Trophoblast cell (in vitro differentiated cells and primary cell): ENCODE data around the gene WNK4.

Source experiments
- DNase-seq, 2 donors: peaks; one replicate each; pipeline ENCODE4 v3.0.0-alpha.2; 2016
- H2AFZ ChIP-seq: 2 replicates; pipeline ENCODE4 v1.6.1; 2013; ENCODE audit warnings: low read length, moderate library complexity, mild to moderate bottlenecking; ENCODE audit not compliant: insufficient read depth, poor library complexity
- H2AK5ac ChIP-seq: 2 replicates; pipeline ENCODE4 v1.6.1; 2013; ENCODE audit warnings: mild to moderate bottlenecking, low read length
- H2BK120ac ChIP-seq: 2 replicates; pipeline ENCODE4 v1.6.1; 2013; ENCODE audit warnings: low read length, mild to moderate bottlenecking, moderate library complexity; ENCODE audit not compliant: insufficient read depth, poor library complexity
- H2BK12ac ChIP-seq: 2 replicates; pipeline ENCODE4 v1.6.1; 2013; ENCODE audit warnings: mild to moderate bottlenecking, low read length, moderate library complexity
- H2BK5ac ChIP-seq: 2 replicates; pipeline ENCODE4 v1.6.1; 2013; ENCODE audit warnings: low read length, low read depth, moderate library complexity, mild to moderate bottlenecking; ENCODE audit not compliant: poor library complexity
- H3K14ac ChIP-seq: 2 replicates; pipeline ENCODE4 v1.6.1; 2013; ENCODE audit warnings: mild to moderate bottlenecking, low read length
- H3K18ac ChIP-seq: 2 replicates; pipeline ENCODE4 v1.6.1; 2013; ENCODE audit warnings: mild to moderate bottlenecking, low read length
- H3K23ac ChIP-seq: 2 replicates; pipeline ENCODE4 v1.6.1; 2013; ENCODE audit warnings: low read length
- H3K27ac ChIP-seq: 2 replicates; pipeline ENCODE4 v1.5.1; 2013; ENCODE audit warnings: low read depth, mild to moderate bottlenecking, inconsistent platforms, low read length, moderate library complexity
- H3K27me3 ChIP-seq: 2 replicates; pipeline ENCODE4 v1.6.1; 2013; ENCODE audit warnings: inconsistent platforms, mild to moderate bottlenecking, low read length, moderate library complexity; ENCODE audit not compliant: insufficient read depth
- H3K36me3 ChIP-seq, 2 experiments: 1 replicate in 1 of 2; 2 replicates in 1 of 2; pipeline ENCODE4 v1.6.1; 2013; ENCODE audit warnings: low read length in 2 of 2, mild to moderate bottlenecking in 2 of 2, moderate library complexity in 1 of 2; ENCODE audit not compliant: insufficient read depth in 2 of 2, control insufficient read depth in 1 of 2
- H3K4ac ChIP-seq: 2 replicates; pipeline ENCODE4 v1.6.1; 2013; ENCODE audit warnings: low read depth, mild to moderate bottlenecking, low read length, moderate library complexity
- H3K4me1 ChIP-seq, 2 experiments: 1 replicate in 1 of 2; 2 replicates in 1 of 2; pipeline ENCODE4 v1.6.1; 2013; ENCODE audit warnings: low read length in 2 of 2, mild to moderate bottlenecking in 2 of 2, moderate library complexity in 1 of 2; ENCODE audit not compliant: insufficient read depth in 2 of 2, control insufficient read depth in 1 of 2
- H3K4me2 ChIP-seq: 2 replicates; pipeline ENCODE4 v1.6.1; 2013; ENCODE audit warnings: inconsistent platforms, mild to moderate bottlenecking, low read length, moderate library complexity
- H3K4me3 ChIP-seq: 2 replicates; pipeline ENCODE4 v1.5.1; 2013; ENCODE audit warnings: mild to moderate bottlenecking, low read depth, low read length, inconsistent platforms
- H3K79me1 ChIP-seq: one replicate; pipeline ENCODE4 v1.6.1; 2013; ENCODE audit warnings: low read length
- H3K79me2 ChIP-seq: 2 replicates; pipeline ENCODE4 v1.6.1; 2013; ENCODE audit warnings: low read length, mild to moderate bottlenecking; ENCODE audit not compliant: control insufficient read depth, insufficient read depth, poor library complexity
- H3K9ac ChIP-seq: 2 replicates; pipeline ENCODE4 v1.6.1; 2013; ENCODE audit warnings: mild to moderate bottlenecking, low read length
- H3K9me3 ChIP-seq: 2 replicates; pipeline ENCODE4 v1.6.1; 2013; ENCODE audit warnings: low read depth, mild to moderate bottlenecking, control low read depth, inconsistent platforms, low read length; ENCODE audit not compliant: insufficient read depth
- H4K12ac ChIP-seq: 2 replicates; pipeline ENCODE4 v1.6.1; 2013; ENCODE audit warnings: low read depth, mild to moderate bottlenecking, low read length, moderate library complexity
- H4K8ac ChIP-seq: 2 replicates; pipeline ENCODE4 v1.6.1; 2013; ENCODE audit warnings: low read depth, mild to moderate bottlenecking, low read length, moderate library complexity
- H4K91ac ChIP-seq: one replicate; pipeline ENCODE4 v1.6.1; 2013; ENCODE audit warnings: low read depth, mild to moderate bottlenecking, low read length, moderate library complexity
- WGBS: extraction: QIAGEN DNeasy Blood & Tissue Kit; methylation state at CpG from one replicate; pipeline ENCODE4 v1.1.7; 2013; ENCODE audit warnings: missing lambda C conversion rate; ENCODE audit not compliant: insufficient read length, insufficient coverage; ENCODE audit errors: extremely low coverage; 5-methylcytosine and 5-hydroxymethylcytosine counted together

The WNK4 gene

DNA sequence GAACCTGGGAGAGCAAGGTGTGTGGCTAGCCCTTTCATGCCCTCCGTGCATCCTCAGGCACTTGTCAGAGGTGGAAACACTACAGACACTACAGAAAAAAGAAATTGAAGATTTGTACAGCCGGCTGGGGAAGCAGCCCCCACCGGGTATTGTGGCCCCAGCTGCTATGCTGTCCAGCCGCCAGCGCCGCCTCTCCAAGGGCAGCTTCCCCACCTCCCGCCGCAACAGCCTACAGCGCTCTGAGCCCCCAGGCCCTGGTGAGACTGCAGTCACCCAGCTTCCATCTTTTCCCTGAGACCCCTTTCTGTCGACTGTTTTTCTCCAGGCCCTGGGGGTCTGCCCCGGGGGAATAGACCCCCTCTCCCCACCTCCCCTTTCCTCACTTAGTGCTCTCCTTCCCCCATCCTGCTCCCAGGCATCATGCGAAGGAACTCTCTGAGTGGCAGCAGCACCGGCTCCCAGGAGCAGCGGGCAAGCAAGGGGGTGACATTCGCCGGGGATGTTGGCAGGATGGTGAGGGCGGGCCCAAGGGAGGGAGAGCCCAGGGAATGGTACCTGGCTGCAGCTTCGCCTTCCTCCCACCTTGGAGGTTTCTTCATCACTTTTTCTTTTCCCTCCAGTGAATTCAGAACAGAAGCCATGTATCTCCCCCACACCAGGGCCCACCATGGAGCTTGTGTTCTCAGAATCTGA, 15.8 kb downstream of the WNK4 start:
- no peak overlapping the region for H3K9ac ChIP-seq
- no peak overlapping the region for H2AK5ac ChIP-seq
- DNase-seq, result no peak
- peaks cover 3% of the 10 kb centered on the region for H3K79me2 ChIP-seq
- H3K79me1 ChIP-seq, result peaks cover 2% of the 10 kb centered on the region
- no peak overlapping the region for H3K4ac ChIP-seq
- no peak overlapping the region for H2BK5ac ChIP-seq
- no peak overlapping the region for H3K4me2 ChIP-seq
- H4K91ac ChIP-seq, result no peak overlapping the region
- no peak overlapping the region for H3K14ac ChIP-seq
- H3K36me3 ChIP-seq, result peaks cover 9 to 10% of the 10 kb centered on the region in 2 experiments
- WGBS, result no CpG with 5 or more reads among the region's 18 CpGs
- no peaks in the 10 kb centered on the region for H3K27me3 ChIP-seq
- H4K8ac ChIP-seq, result no peak overlapping the region
- H2AFZ ChIP-seq, result no peak overlapping the region
- no peak overlapping the region for H2BK12ac ChIP-seq
- no peak overlapping the region for H3K18ac ChIP-seq
- no peaks in the 10 kb centered on the region for H3K9me3 ChIP-seq
- no peak overlapping the region for H3K27ac ChIP-seq
- H4K12ac ChIP-seq, result no peak overlapping the region
- no peak overlapping the region for H3K23ac ChIP-seq
- no peak overlapping the region for H3K4me3 ChIP-seq
- H3K4me1 ChIP-seq, result peaks cover 4 to 9% of the 10 kb centered on the region in 2 experiments
- H2BK120ac ChIP-seq, result no peak overlapping the region

GRCh38 chr17:42797067-42798007, 16.9 kb downstream of the WNK4 start:
- DNase-seq, result no peak
- Histone ChIP-seq H3K18ac (no peak overlapping the region), H2AK5ac (no peak overlapping the region), H3K4me1 (peaks cover 4 to 9% of the 10 kb centered on the region in 2 experiments), H3K36me3 (peaks cover 9 to 10% of the 10 kb centered on the region in 2 experiments), H3K27ac (no peak overlapping the region), H3K9ac (no peak overlapping the region), H2BK12ac (no peak overlapping the region), H4K8ac (peak overlapping the region; percentile 1), H2AFZ (no peak overlapping the region), H3K14ac (no peak overlapping the region), H2BK120ac (no peak overlapping the region), H3K27me3 (no peaks in the 10 kb centered on the region), H3K4me2 (peak overlapping the region; percentile 57), H3K79me2 (peaks cover 3% of the 10 kb centered on the region), H3K79me1 (peaks cover 2% of the 10 kb centered on the region), H3K4ac (no peak overlapping the region), H3K4me3 (peak overlapping the region; percentile 97), H2BK5ac (no peak overlapping the region), H4K12ac (no peak overlapping the region), H3K9me3 (no peaks in the 10 kb centered on the region), H4K91ac (peak overlapping the region; percentile 20), H3K23ac (no peak overlapping the region)
- WGBS, result no CpG with 5 or more reads among the region's 10 CpGs

DNA sequence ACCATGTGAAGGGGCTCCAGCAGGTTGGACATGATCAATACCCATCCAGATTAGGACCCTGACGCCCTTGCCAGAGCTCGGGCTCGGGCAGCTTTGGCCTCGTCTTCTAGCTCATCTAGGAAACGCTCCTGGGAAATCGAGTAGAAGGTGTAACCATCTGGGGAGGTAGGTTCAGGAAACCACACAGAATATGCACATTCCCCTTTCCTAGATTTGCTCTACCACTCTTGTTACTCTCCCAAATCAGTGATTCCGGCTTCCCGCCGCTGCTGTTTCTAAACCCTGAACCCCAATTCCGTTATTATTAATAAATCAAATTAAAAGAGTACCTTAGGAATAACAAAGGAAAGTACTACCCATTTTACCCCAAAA, 17.6 kb downstream of the WNK4 start:
- no peak overlapping the region for H3K23ac ChIP-seq
- no peak overlapping the region for H3K18ac ChIP-seq
- H4K8ac ChIP-seq, result peak overlapping the region; percentile 98
- H3K14ac ChIP-seq, result no peak overlapping the region
- H3K9ac ChIP-seq, result peak overlapping the region; percentile 98
- no peak overlapping the region for H2BK120ac ChIP-seq
- H3K79me1 ChIP-seq, result peaks cover 2% of the 10 kb centered on the region
- peaks cover 3% of the 10 kb centered on the region for H3K79me2 ChIP-seq
- peaks cover 4 to 9% of the 10 kb centered on the region in 2 experiments for H3K4me1 ChIP-seq
- H3K27me3 ChIP-seq, result no peaks in the 10 kb centered on the region
- H2AFZ ChIP-seq, result no peak overlapping the region
- no peaks in the 10 kb centered on the region for H3K9me3 ChIP-seq
- peak overlapping the region; percentile 71 for H4K91ac ChIP-seq
- H3K36me3 ChIP-seq, result peaks cover 9 to 10% of the 10 kb centered on the region in 2 experiments
- no peak overlapping the region for H4K12ac ChIP-seq
- WGBS, result no CpG with 5 or more reads among the region's 10 CpGs
- no peak overlapping the region for H2BK5ac ChIP-seq
- H3K4ac ChIP-seq, result peak overlapping the region; percentile 82
- H2BK12ac ChIP-seq, result no peak overlapping the region
- peak overlapping the region; percentile 57 for H3K4me2 ChIP-seq
- DNase-seq, result no peak
- peak overlapping the region; percentile 44 for H2AK5ac ChIP-seq
- H3K4me3 ChIP-seq, result peak overlapping the region; percentile 97
- no peak overlapping the region for H3K27ac ChIP-seq

- Histone ChIP-seq H3K79me1 (peaks cover 2% of the 10 kb centered on the region), H4K8ac (peak within 1 kb of the TSS; percentile 98), H3K9ac (peak within 1 kb of the TSS; percentile 98), H3K4ac (peak within 1 kb of the TSS; percentile 82), H3K36me3 (peaks cover 9 to 10% of the 10 kb centered on the region in 2 experiments), H4K12ac (peak within 1 kb of the TSS; percentile 97), H3K79me2 (peaks cover 3% of the 10 kb centered on the region), H3K27me3 (no peaks in the 10 kb centered on the region), H2BK12ac (no peak within 1 kb of the TSS), H3K4me1 (peaks cover 4 to 9% of the 10 kb centered on the region in 2 experiments), H3K9me3 (no peaks in the 10 kb centered on the region), H2BK5ac (peak within 1 kb of the TSS; percentile 29), H2AK5ac (peak within 1 kb of the TSS; percentile 44), H2BK120ac (peak within 1 kb of the TSS; percentile 74), H4K91ac (peak within 1 kb of the TSS; percentile 71), H3K4me2 (peak within 1 kb of the TSS; percentile 57), H2AFZ (peak within 1 kb of the TSS; percentile 96), H3K23ac (no peak within 1 kb of the TSS), H3K14ac (peak within 1 kb of the TSS; percentile 94), H3K4me3 (peak within 1 kb of the TSS; percentile 97), H3K18ac (peak within 1 kb of the TSS; percentile 83), H3K27ac (peak within 1 kb of the TSS; percentile 31)
- WGBS, result no CpG with 5 or more reads among the region's 66 CpGs
- DNase-seq, result peak; percentile 78 to 90
Measured at GRCh38 chr17:42798383-42799380, 18.3 kb downstream of the WNK4 start, which contains the start of the genes CNTD1 and COA3. CNTD1 (plus strand) TSS chr17:42798861; CDS start chr17:42799068, 207 bp downstream. COA3 (minus strand) TSS chr17:42798704; CDS start chr17:42798681, 23 bp downstream.
